ENCODE measurements around the gene LGR6.

The LGR6 gene

DNA sequence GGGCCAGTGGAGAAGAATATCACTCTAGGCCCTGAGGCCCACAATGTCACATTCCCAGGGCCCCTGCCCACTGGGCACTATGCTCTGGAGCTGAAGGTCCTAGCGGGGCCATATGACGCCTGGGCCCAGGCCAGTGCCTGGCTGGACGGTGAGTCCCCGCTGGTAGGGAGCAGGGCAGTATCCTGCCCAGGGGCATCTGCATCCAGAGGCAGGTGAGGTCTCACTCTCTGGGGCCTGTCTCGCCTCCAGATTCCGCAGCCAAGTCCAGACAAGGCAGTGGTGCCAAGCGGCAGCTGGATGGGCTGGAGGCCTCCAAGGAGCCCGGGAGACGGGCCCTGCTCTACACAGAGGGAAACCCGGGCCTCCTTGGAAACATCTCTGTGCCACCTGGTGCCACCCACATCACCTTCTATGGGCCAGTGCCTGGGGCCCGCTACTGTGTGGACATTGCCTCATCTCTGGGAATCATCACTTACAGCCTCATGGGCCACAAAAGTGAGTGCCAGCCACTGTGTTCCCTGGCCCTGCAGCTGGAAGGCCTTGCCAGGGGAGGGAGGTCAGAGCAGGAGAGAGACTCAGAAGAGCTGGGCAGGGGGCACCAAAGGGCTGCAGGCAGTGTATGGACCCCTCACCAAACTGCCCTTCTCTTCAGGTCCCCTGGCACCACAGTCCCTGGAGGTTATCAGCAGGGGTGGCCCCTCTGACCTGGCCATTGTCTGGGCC lies 22.1 kb upstream of the LGR6 start:
- H3K4me1 ChIP-seq (ENCODE audit: insufficient read depth, low read length, poor library complexity, severe bottlenecking) = peaks cover 6% of the 10 kb centered on the region
- no peaks in the 10 kb centered on the region for H3F3A ChIP-seq (ENCODE audit: low read depth)
- H3K9ac ChIP-seq (ENCODE audit: low read depth, low read length, poor library complexity, severe bottlenecking) = no peak overlapping the region
- peaks cover 3% of the 10 kb centered on the region; the same call in 1 of the 2 replicates for H3K79me2 ChIP-seq (ENCODE audit: insufficient read depth, low read length)
- H3K9me2 ChIP-seq (replicated peaks; ENCODE audit: low read depth, low read length) = no peaks in the 10 kb centered on the region
- no peaks in the 10 kb centered on the region for H3K36me3 ChIP-seq (ENCODE audit: insufficient read depth, low read length)
- H3K9me3 ChIP-seq (ENCODE audit: insufficient read depth, low read depth, low read length) = no peaks in the 10 kb centered on the region
- no peak overlapping the region for H2AFZ ChIP-seq (ENCODE audit: low read length)
- H3K4me2 ChIP-seq (ENCODE audit: low read depth, low read length, poor library complexity, severe bottlenecking) = no peak overlapping the region
- H3K27me3 ChIP-seq (ENCODE audit: insufficient read depth, low read length, poor library complexity, severe bottlenecking) = no peaks in the 10 kb centered on the region
- H4K20me1 ChIP-seq (ENCODE audit: insufficient read depth, low read length, poor library complexity, severe bottlenecking) = no peaks in the 10 kb centered on the region
- no peak overlapping the region for H3K4me3 ChIP-seq (ENCODE audit: low read length, poor library complexity, severe bottlenecking)
- TF ChIP-seq, protein P1, sequence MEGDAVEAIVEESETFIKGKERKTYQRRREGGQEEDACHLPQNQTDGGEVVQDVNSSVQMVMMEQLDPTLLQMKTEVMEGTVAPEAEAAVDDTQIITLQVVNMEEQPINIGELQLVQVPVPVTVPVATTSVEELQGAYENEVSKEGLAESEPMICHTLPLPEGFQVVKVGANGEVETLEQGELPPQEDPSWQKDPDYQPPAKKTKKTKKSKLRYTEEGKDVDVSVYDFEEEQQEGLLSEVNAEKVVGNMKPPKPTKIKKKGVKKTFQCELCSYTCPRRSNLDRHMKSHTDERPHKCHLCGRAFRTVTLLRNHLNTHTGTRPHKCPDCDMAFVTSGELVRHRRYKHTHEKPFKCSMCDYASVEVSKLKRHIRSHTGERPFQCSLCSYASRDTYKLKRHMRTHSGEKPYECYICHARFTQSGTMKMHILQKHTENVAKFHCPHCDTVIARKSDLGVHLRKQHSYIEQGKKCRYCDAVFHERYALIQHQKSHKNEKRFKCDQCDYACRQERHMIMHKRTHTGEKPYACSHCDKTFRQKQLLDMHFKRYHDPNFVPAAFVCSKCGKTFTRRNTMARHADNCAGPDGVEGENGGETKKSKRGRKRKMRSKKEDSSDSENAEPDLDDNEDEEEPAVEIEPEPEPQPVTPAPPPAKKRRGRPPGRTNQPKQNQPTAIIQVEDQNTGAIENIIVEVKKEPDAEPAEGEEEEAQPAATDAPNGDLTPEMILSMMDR (conservative IDR thresholded peaks at IDR 0.05; ENCODE audit: low read length) = no peak
- TF ChIP-seq EZH2phosphoT487 (IDR thresholded peaks at IDR 0.05; ENCODE audit: borderline replicate concordance) = no peak

DNA sequence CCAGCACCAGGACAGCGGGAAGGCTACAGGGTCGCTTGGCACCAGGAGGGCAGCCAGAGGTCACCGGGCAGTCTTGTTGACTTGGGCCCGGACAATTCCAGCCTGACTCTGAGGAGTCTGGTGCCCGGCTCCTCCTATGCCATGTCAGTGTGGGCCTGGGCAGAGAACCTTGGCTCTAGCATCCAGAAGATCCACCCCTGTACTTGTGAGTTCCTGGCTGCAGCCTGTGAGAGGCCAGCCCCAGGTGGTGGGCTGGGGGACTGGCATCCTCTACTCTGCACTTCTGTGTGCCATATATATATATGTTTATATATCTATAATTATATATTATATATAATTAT lies 21.6 kb upstream of the LGR6 start:
- Histone ChIP-seq H3K4me1 (ENCODE audit: insufficient read depth, low read length, poor library complexity, severe bottlenecking) (peaks cover under 1% of the 10 kb centered on the region), H3K9me3 (ENCODE audit: insufficient read depth, low read depth, low read length) (no peaks in the 10 kb centered on the region), H3K4me3 (ENCODE audit: low read length, poor library complexity, severe bottlenecking) (no peak overlapping the region), H3K36me3 (ENCODE audit: insufficient read depth, low read length) (no peaks in the 10 kb centered on the region), H3K9me2 (replicated peaks; ENCODE audit: low read depth, low read length) (no peaks in the 10 kb centered on the region), H3K9ac (ENCODE audit: low read depth, low read length, poor library complexity, severe bottlenecking) (no peak overlapping the region), H3F3A (ENCODE audit: low read depth) (no peaks in the 10 kb centered on the region), H3K4me2 (ENCODE audit: low read depth, low read length, poor library complexity, severe bottlenecking) (no peak overlapping the region), H3K79me2 (ENCODE audit: insufficient read depth, low read length) (no peaks in the 10 kb centered on the region), H2AFZ (ENCODE audit: low read length) (no peak overlapping the region), H4K20me1 (ENCODE audit: insufficient read depth, low read length, poor library complexity, severe bottlenecking) (no peaks in the 10 kb centered on the region), H3K27me3 (ENCODE audit: insufficient read depth, low read length, poor library complexity, severe bottlenecking) (no peaks in the 10 kb centered on the region)
- TF ChIP-seq EZH2phosphoT487 (IDR thresholded peaks at IDR 0.05; ENCODE audit: borderline replicate concordance) = no peak
- TF ChIP-seq, protein P1 (conservative IDR thresholded peaks at IDR 0.05; ENCODE audit: low read length) = no peak

DNA sequence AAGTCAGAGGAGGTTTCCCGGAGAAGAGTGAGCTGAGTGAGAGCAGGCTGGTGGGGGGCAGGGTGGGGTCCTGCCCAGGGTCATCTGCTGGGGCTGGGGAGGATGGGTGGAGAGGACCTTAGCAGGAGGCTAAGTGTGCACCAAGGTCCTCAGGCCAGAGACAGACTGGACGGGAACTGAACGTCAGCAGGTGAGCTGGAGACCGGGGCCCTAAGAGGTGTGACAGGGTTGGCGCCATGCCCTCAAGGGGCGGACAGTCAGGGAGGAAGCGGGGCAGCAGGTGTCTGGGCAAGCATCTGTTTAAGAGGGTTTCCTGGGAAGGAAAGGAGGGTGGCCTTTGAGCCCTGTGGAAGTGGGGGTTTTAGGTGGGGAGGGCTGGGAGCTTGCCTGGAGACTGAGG lies 19.6 kb upstream of the LGR6 start:
- Histone ChIP-seq H3K4me2 (ENCODE audit: low read depth, low read length, poor library complexity, severe bottlenecking) (no peak overlapping the region), H3K36me3 (ENCODE audit: insufficient read depth, low read length) (no peaks in the 10 kb centered on the region), H3F3A (ENCODE audit: low read depth) (no peaks in the 10 kb centered on the region), H3K27me3 (ENCODE audit: insufficient read depth, low read length, poor library complexity, severe bottlenecking) (no peaks in the 10 kb centered on the region), H3K9ac (ENCODE audit: low read depth, low read length, poor library complexity, severe bottlenecking) (no peak overlapping the region), H2AFZ (ENCODE audit: low read length) (no peak overlapping the region), H3K9me3 (ENCODE audit: insufficient read depth, low read depth, low read length) (no peaks in the 10 kb centered on the region), H4K20me1 (ENCODE audit: insufficient read depth, low read length, poor library complexity, severe bottlenecking) (no peaks in the 10 kb centered on the region), H3K79me2 (ENCODE audit: insufficient read depth, low read length) (no peaks in the 10 kb centered on the region), H3K9me2 (replicated peaks; ENCODE audit: low read depth, low read length) (no peaks in the 10 kb centered on the region), H3K4me3 (ENCODE audit: low read length, poor library complexity, severe bottlenecking) (no peak overlapping the region), H3K4me1 (ENCODE audit: insufficient read depth, low read length, poor library complexity, severe bottlenecking) (no peaks in the 10 kb centered on the region)
- no peak for TF ChIP-seq EZH2phosphoT487 (IDR thresholded peaks at IDR 0.05; ENCODE audit: borderline replicate concordance)
- TF ChIP-seq, protein P1 (conservative IDR thresholded peaks at IDR 0.05; ENCODE audit: low read length) = no peak

Measured in Loucy (cell line).